ENCODE results near the gene NRG4. TPM values are rescaled to one million over a fixed set of nuclear protein-coding genes. Genes with fewer than 3 reads are reported as not detected.

NRG4 gene
- total and polyA plus RNA-seq, 2 experiments from 2014 or later: 0.21 to 0.47 TPM

GRCh38 chr15:75902129-75902557 lies 110.1 kb downstream of the NRG4 start (continued):
- TF ChIP-seq, protein P1, sequence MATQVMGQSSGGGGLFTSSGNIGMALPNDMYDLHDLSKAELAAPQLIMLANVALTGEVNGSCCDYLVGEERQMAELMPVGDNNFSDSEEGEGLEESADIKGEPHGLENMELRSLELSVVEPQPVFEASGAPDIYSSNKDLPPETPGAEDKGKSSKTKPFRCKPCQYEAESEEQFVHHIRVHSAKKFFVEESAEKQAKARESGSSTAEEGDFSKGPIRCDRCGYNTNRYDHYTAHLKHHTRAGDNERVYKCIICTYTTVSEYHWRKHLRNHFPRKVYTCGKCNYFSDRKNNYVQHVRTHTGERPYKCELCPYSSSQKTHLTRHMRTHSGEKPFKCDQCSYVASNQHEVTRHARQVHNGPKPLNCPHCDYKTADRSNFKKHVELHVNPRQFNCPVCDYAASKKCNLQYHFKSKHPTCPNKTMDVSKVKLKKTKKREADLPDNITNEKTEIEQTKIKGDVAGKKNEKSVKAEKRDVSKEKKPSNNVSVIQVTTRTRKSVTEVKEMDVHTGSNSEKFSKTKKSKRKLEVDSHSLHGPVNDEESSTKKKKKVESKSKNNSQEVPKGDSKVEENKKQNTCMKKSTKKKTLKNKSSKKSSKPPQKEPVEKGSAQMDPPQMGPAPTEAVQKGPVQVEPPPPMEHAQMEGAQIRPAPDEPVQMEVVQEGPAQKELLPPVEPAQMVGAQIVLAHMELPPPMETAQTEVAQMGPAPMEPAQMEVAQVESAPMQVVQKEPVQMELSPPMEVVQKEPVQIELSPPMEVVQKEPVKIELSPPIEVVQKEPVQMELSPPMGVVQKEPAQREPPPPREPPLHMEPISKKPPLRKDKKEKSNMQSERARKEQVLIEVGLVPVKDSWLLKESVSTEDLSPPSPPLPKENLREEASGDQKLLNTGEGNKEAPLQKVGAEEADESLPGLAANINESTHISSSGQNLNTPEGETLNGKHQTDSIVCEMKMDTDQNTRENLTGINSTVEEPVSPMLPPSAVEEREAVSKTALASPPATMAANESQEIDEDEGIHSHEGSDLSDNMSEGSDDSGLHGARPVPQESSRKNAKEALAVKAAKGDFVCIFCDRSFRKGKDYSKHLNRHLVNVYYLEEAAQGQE (IDR thresholded peaks at IDR 0.05; ENCODE audit: unreplicated experiment): no peak
- no peak for TF ChIP-seq ZNF331 (CRISPR knock-in tag; IDR thresholded peaks at IDR 0.05; ENCODE audit: low read depth)
- TF ChIP-seq CTCF (conservative IDR thresholded peaks at IDR 0.05; ENCODE audit: low read depth in 2 of 2): no peak
- no peak for TF ChIP-seq EZH2 (IDR thresholded peaks at IDR 0.05; ENCODE audit: low read depth, unreplicated experiment)

DNA sequence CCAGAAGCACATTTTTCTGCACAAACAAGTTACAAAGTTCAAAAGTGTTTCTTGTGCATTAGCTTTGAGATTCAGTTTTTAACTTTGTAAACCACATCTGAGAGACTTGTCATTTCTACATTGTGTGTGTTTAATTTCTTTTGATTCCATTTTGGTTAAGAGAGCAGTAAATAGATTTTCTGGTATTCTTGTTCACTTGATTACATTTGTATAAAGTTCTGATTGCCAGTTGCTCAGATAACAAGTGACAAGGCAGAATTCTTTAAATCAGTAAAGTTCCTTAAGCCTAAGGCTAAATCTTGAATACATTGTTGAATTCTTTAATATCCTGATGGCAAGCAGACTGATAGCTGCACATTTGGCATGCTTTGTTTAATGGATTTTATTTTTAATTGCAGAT lies 111.6 kb downstream of the NRG4 start:
- H3K4me3 Mint-ChIP-seq: no peak overlapping the region
- Histone ChIP-seq H3K4me1 (ENCODE audit: insufficient read depth) (peaks cover 24% of the 10 kb centered on the region), H3F3A (replicated peaks; ENCODE audit: low read depth) (0 out of 2 replicates have a peak, but pooled peaks cover 4% of the 10 kb centered on the region), H3K27me3 (ENCODE audit: insufficient read depth) (no peaks in the 10 kb centered on the region), H3K27ac (ENCODE audit: low read depth) (peak overlapping the region; percentile 82), H3K4me3 (no peak overlapping the region), H2AFZ (no peak overlapping the region), H4K20me1 (replicated peaks; ENCODE audit: insufficient read depth) (peaks cover 4% of the 10 kb centered on the region; the same call in 1 of the 2 replicates), H3K36me3 (ENCODE audit: insufficient read depth) (peaks cover 6% of the 10 kb centered on the region), H3K79me2 (replicated peaks; ENCODE audit: insufficient read depth) (peaks cover 15% of the 10 kb centered on the region), H3K9me2 (ENCODE audit: insufficient read depth) (no peaks in the 10 kb centered on the region), H3K4me2 (no peak overlapping the region)
- H3K36me3 Mint-ChIP-seq (ENCODE audit: low read depth): peaks cover 16% of the 10 kb centered on the region
- H3K4me1 Mint-ChIP-seq: peaks cover 35% of the 10 kb centered on the region
- no peak for DNase-seq (ENCODE audit: low spot score)
- peaks cover 18% of the 10 kb centered on the region for H3K27me3 Mint-ChIP-seq (ENCODE audit: insufficient read depth, low read depth, poor library complexity)
- ATAC-seq: no peak
- no peaks in the 10 kb centered on the region for H3K9me3 Mint-ChIP-seq
- no peak overlapping the region; the same call in 1 of the 2 replicates for H3K27ac Mint-ChIP-seq
- TF ChIP-seq STAT1 (IDR thresholded peaks at IDR 0.05; ENCODE audit: unreplicated experiment): no peak
- TF ChIP-seq EZH2 (IDR thresholded peaks at IDR 0.05; ENCODE audit: low read depth, unreplicated experiment): no peak
- no peak for TF ChIP-seq CTCF (conservative IDR thresholded peaks at IDR 0.05; ENCODE audit: low read depth in 2 of 2)
- TF ChIP-seq ZNF114 (CRISPR knock-in tag; IDR thresholded peaks at IDR 0.05): no peak
- no peak for TF ChIP-seq ZNF331 (CRISPR knock-in tag; IDR thresholded peaks at IDR 0.05; ENCODE audit: low read depth)
- no peak for TF ChIP-seq ZNF462 (CRISPR knock-in tag; IDR thresholded peaks at IDR 0.05)

Data from GM23338 (cell line).